Measurements from ENCODE around the gene ATP9B.

ATP9B gene

GRCh38 chr18:79418236-79418635, 349.0 kb downstream of the ATP9B start:
- TF ChIP-seq CTCF (IDR thresholded peaks at IDR 0.05; ENCODE audit: insufficient read depth, low read depth, low read length, missing control alignments): no peak
- no peak overlapping the region for H3K4me3 ChIP-seq (ENCODE audit: low read length)
- no peak for DNase-seq (ENCODE audit: low read depth)

DNA sequence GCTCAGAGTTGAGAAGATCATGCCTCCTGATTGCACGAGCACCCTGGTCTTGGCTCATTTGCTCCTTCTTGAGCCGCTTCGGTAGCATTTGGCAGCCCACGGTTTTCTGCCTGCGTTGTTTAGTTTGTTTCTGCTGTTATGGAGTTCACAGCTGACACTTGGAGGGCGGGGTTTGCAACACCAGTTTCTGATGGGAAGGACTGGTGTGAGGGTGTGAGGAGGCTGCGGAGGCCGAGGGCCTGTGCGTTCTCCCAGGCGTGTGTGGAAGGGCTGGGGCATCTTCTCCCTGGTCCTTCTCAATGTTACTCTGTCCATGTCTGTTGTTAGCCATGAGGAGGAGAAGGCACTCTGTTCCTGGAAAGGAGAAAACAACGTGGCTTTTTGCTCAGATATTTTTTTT, 349.4 kb downstream of the ATP9B start:
- TF ChIP-seq CTCF (IDR thresholded peaks at IDR 0.05; ENCODE audit: insufficient read depth, low read depth, low read length, missing control alignments): no peak
- no peak overlapping the region for H3K4me3 ChIP-seq (ENCODE audit: low read length)
- no peak for DNase-seq (ENCODE audit: low read depth)

DNA sequence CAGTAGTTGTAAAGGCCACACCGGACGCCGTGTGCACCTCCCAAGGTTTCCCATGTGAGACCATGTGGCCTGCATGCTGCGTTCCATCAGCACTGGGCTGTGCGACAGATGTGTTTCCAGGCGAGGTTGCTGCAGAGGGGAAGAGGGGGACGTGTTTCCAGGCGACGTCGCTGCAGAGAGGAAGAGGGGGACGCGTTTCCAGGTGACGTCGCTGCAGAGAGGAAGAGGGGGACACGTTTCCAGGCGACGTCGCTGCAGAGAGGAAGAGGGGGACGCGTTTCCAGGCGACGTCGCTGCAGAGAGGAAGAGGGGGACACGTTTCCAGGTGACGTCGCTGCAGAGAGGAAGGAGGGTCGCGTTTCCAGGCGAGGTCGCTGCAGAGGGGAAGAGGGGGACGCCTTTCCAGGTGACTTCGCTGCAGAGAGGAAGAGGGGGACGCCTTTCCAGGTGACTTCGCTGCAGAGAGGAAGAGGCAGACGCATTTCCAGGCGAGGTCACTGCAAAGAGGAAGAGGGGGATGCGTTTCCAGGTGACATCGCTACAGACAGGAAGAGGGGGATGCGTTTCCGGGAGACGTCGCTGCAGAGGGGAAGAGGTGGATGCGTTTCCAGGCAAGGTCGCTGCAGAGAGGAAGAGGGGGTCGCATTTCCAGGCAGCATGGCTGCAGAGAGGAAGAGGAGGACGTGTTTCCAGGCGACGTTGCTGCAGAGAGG, 351.0 kb downstream of the ATP9B start:
- no peak overlapping the region for H3K4me3 ChIP-seq (ENCODE audit: low read length)
- no peak for DNase-seq (ENCODE audit: low read depth)
- TF ChIP-seq CTCF (IDR thresholded peaks at IDR 0.05; ENCODE audit: insufficient read depth, low read depth, low read length, missing control alignments): no peak

DNA sequence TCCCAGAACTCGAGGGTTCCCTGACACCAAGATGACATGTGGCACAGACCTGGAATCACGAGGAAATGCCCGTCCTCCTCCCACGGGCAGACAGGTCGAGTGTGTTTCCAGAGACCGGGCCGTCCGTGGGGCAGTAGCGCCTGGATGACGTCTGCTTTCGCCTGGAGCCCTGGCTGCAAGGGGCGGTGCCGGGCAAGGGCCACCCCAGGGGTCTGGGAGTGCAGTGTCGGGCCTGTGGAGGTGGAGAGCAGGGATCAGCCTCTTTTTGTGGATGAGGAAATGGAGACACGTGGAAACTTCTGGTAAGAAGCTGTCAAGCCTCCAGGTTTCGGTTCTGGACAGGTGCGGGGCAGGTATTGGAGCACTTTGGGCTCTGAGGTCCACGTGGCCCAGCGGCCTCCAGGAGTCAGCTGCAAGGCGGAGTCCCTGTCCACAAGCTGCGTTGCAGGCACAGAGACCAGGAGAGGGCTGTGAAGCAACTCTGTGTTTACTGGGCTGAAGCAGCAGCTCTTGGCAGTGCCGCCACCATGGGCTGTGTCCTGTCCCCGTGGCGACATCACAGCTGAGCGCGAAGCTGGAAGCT, 352.2 kb downstream of the ATP9B start:
- no peak for TF ChIP-seq CTCF (IDR thresholded peaks at IDR 0.05; ENCODE audit: insufficient read depth, low read depth, low read length, missing control alignments)
- DNase-seq (ENCODE audit: low read depth): no peak
- H3K4me3 ChIP-seq (ENCODE audit: low read length): no peak overlapping the region

DNA sequence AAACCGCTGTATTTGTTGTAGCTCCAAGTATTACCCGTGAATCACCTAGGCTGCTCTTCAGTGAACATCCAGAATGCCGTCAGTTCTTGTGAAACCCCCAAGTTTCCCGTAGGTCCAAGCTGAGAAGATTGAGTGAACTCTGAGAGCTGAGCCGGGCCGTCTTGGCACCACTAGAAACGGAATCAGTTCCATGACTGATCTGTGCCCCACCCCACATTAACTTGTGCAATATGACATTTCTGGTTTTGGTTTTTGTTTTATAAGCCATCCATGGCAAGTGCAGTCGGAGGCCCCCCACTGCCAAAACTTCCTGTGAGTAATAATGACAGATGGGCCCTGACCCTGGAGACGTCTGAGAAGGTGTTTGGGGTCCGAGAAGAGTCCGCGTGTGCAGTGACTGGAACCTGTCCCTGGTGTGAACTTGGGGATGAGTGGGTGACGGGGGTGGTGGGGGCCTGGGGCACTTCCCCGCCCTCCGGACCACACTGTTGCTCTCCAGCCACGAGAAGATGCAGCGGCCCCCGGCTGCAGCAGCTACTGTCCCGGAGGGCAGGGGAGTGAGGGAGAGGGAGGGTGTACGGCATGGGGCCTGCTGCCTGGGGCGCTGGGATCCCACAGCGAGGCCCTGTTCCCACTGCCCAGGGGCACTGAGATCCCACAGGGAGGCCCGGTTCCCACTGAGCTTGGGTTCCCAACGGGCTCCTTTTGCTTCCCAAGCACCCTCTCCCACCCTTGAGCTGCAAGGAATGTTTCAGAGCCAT, 353.0 kb downstream of the ATP9B start:
- no peak overlapping the region for H3K4me3 ChIP-seq (ENCODE audit: low read length)
- no peak for DNase-seq (ENCODE audit: low read depth)
- no peak for TF ChIP-seq CTCF (IDR thresholded peaks at IDR 0.05; ENCODE audit: insufficient read depth, low read depth, low read length, missing control alignments)

DNA sequence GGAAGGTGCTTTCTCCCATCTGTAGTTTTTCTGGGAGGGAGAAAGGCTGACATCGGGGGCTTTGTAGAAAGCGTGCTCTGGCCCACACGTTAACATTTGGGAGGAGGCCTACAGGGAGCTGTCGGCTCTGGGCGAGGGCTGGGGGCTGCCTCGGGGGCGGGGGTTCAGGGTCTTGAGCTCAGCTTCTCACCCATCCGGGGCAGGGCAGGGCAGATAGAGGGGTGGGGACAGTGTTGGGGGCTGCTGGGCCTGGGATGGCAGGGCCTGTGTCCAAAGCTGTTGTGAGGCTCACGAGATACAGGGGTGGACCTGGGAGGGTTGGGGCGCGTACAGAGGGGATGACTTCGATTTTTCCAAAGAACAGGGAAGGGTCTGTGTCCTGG, 353.6 kb downstream of the ATP9B start:
- H3K4me3 ChIP-seq (ENCODE audit: low read length): no peak overlapping the region
- TF ChIP-seq CTCF (IDR thresholded peaks at IDR 0.05; ENCODE audit: insufficient read depth, low read depth, low read length, missing control alignments): no peak
- no peak for DNase-seq (ENCODE audit: low read depth)

Measured in epithelial cell of esophagus (primary cell).